Tibial nerve (tissue), 4 donors: Measurements from ENCODE around the gene GNAQ.

ENCODE experiments used
- EP300 ChIP-seq, 2 donors: sonication (generic); formaldehyde crosslinking; IDR thresholded peaks; one replicate each; pipeline ENCODE4 v1.6.1; 2017; ENCODE audit warnings: antibody characterized with exemption in 2 of 2, mild to moderate bottlenecking in 1 of 2
- POLR2A ChIP-seq, 2 donors: fragments of 450-650 bp; IDR thresholded peaks; one replicate each; pipeline ENCODE4 v1.6.1; 2017; ENCODE audit warnings: antibody characterized with exemption in 2 of 2, mild to moderate bottlenecking in 2 of 2, moderate library complexity in 2 of 2
- TF ChIP-seq, protein P1 (sequence below), 5 experiments: fragments of 200-600 bp in 3 of 5; fragments of 450-650 bp in 2 of 5; sonication (generic) in 3 of 5; IDR thresholded peaks; one replicate each; pipeline ENCODE4 v1.5.1; 2016 to 2019; ENCODE audit warnings: antibody characterized with exemption in 5 of 5, mild to moderate bottlenecking in 3 of 5, moderate library complexity in 2 of 5

DNA sequence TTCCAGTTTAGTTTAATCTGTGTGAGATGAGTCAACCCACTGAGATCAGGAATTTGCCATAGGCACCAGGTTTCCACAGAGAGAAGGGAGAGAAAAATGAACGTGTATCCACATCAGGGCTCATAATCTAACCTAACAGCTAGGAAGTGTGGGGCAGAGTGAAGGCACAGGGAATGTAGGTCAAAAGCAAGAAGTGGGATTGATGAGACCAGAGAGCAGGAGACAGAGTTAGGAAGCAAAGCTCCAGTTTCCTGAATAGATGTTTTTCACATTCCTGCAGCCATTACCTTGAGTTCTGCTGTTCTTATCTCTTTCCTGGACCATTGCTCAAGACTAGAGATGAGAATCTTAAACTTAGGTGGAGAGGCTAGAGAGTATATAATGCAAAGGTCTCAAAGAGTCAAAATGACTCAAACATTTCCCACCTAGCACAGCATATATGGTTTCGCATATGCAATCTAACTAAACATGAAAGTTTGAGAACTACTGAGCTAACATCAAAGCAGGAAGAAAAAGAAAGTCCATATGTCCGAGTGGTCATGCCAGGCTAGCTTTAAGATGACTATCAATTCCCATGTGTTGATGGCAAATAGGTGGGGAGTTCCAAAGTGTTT lies 41.1 kb upstream of the GNAQ start:
- TF ChIP-seq, protein P1, sequence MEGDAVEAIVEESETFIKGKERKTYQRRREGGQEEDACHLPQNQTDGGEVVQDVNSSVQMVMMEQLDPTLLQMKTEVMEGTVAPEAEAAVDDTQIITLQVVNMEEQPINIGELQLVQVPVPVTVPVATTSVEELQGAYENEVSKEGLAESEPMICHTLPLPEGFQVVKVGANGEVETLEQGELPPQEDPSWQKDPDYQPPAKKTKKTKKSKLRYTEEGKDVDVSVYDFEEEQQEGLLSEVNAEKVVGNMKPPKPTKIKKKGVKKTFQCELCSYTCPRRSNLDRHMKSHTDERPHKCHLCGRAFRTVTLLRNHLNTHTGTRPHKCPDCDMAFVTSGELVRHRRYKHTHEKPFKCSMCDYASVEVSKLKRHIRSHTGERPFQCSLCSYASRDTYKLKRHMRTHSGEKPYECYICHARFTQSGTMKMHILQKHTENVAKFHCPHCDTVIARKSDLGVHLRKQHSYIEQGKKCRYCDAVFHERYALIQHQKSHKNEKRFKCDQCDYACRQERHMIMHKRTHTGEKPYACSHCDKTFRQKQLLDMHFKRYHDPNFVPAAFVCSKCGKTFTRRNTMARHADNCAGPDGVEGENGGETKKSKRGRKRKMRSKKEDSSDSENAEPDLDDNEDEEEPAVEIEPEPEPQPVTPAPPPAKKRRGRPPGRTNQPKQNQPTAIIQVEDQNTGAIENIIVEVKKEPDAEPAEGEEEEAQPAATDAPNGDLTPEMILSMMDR (IDR thresholded peaks at IDR 0.05): no peak
- no peak for TF ChIP-seq POLR2A (IDR thresholded peaks at IDR 0.05)
- TF ChIP-seq EP300 (IDR thresholded peaks at IDR 0.05): no peak
